HG03064 (cell line): Measurements from ENCODE around the gene MISP.
"Not testable (repeated sequence)": the region's sequence is repeated elsewhere in the genome, so short reads cannot be mapped to it uniquely, and the experiment has no call there.

Source experiments
- ATAC-seq: cut with Tn5 transposase; IDR thresholded peaks from one replicate; pipeline ENCODE4 v1.9.1; 2021; ENCODE audit warnings: low read depth; ENCODE audit not compliant: unreplicated experiment

Gene MISP

GRCh38 chr19:723714-724113, 27.2 kb upstream of the MISP start:
- no peak for ATAC-seq

- no peak for ATAC-seq
Observed at GRCh38 chr19:725461-726089, 25.3 kb upstream of the MISP start.

- ATAC-seq, result no peak
Observed at GRCh38 chr19:726993-727956, 23.6 kb upstream of the MISP start.

GRCh38 chr19:728011-728410, 22.9 kb upstream of the MISP start:
- ATAC-seq, result no peak

- not testable (repeated sequence) for ATAC-seq
Observed at GRCh38 chr19:729564-729963, 21.3 kb upstream of the MISP start.

GRCh38 chr19:729965-730668, 20.8 kb upstream of the MISP start:
- no peak for ATAC-seq

GRCh38 chr19:731000-731399, 19.9 kb upstream of the MISP start:
- ATAC-seq, result no peak

GRCh38 chr19:732148-733069, 18.5 kb upstream of the MISP start:
- no peak for ATAC-seq

GRCh38 chr19:734716-735115, 16.2 kb upstream of the MISP start:
- no peak for ATAC-seq

GRCh38 chr19:736125-736524, 14.8 kb upstream of the MISP start:
- no peak for ATAC-seq

GRCh38 chr19:737591-738093, 13.3 kb upstream of the MISP start:
- no peak for ATAC-seq

GRCh38 chr19:738509-739128, 12.3 kb upstream of the MISP start:
- ATAC-seq, result no peak

- no peak for ATAC-seq
Observed at GRCh38 chr19:739998-740715, 10.8 kb upstream of the MISP start.

GRCh38 chr19:740816-741505, 10.0 kb upstream of the MISP start:
- ATAC-seq, result not testable (repeated sequence)

GRCh38 chr19:741506-742131, 9.3 kb upstream of the MISP start:
- ATAC-seq, result no peak

- ATAC-seq, result no peak
Observed at GRCh38 chr19:742540-743075, 8.3 kb upstream of the MISP start.

- no peak for ATAC-seq
Observed at GRCh38 chr19:743168-743687, 7.7 kb upstream of the MISP start.
